Activated CD8-positive, alpha-beta memory T cell treated with anti-CD3 and anti-CD28 coated beads, Interleukin-2, amount 10 ng/mL, durations not matched to agents 7 days and 5 days (primary cell): Measurements from ENCODE around the gene BAIAP2. TPM values are rescaled to one million over a fixed set of nuclear protein-coding genes. Genes with fewer than 3 reads are reported as not detected.

Source experiments
- ATAC-seq: fragments of 150-1000 bp; cut with Tn5 transposase; one replicate; pipeline ENCODE4 v1.10.0; 2021; ENCODE audit warnings: moderate library complexity
- CTCF ChIA-PET: fragments of 350-600 bp; sonication (Branson Sonifier 250); formaldehyde crosslinking; loops from one replicate; lab custom pipeline; 2021; ENCODE audit warnings: antibody characterized with exemption; lab: Charles Lee
- DNase-seq: peaks from one replicate; pipeline ENCODE4 v3.0.0-alpha.2; 2020
- H3K27ac Mint-ChIP-seq: one replicate; pipeline ENCODE4 v1.8.0; 2021; ENCODE audit warnings: mild to moderate bottlenecking, mixed read lengths
- H3K27me3 Mint-ChIP-seq: one replicate; pipeline ENCODE4 v1.8.0; 2021; ENCODE audit warnings: mixed read lengths
- H3K36me3 Mint-ChIP-seq: one replicate; pipeline ENCODE4 v1.8.0; 2021; ENCODE audit warnings: mild to moderate bottlenecking, mixed read lengths
- H3K4me1 Mint-ChIP-seq: one replicate; pipeline ENCODE4 v1.8.0; 2021; ENCODE audit warnings: mixed read lengths
- H3K4me3 Mint-ChIP-seq: one replicate; pipeline ENCODE4 v1.8.0; 2021; ENCODE audit warnings: mild to moderate bottlenecking, moderate library complexity, mixed read lengths
- H3K9me3 Mint-ChIP-seq: one replicate; pipeline ENCODE4 v1.8.0; 2022; ENCODE audit warnings: low read depth, mixed read lengths
- total RNA-seq, 2 experiments: library from RNA; stranded (reverse); gene quantifications; one replicate each; pipeline ENCODE4 v1.2.3, GENCODE V29; 2021

BAIAP2 gene
- total RNA-seq, 2 experiments from 2014 or later = 4.8 to 7.0 TPM

GRCh38 chr17:81037798-81038733, 3.1 kb downstream of the BAIAP2 start:
- DNase-seq (no peak), ATAC-seq (no peak)
- CTCF ChIA-PET = interaction anchor here (1.3 to 3.4 kb wide), 3 partner anchors 14 to 65 kb away, joined by 3 to 15 read pairs (median 6); no protein-coding TSS in a partner anchor
- peaks cover 6% of the 10 kb centered on the region for H3K4me1 Mint-ChIP-seq
- peaks cover 32% of the 10 kb centered on the region for H3K27me3 Mint-ChIP-seq
- no peak overlapping the region for H3K27ac Mint-ChIP-seq
- no peaks in the 10 kb centered on the region for H3K36me3 Mint-ChIP-seq
- H3K9me3 Mint-ChIP-seq = no peaks in the 10 kb centered on the region
- no peak overlapping the region for H3K4me3 Mint-ChIP-seq

- Mint-ChIP-seq H3K27ac (no peak overlapping the region), H3K27me3 (peaks cover 22% of the 10 kb centered on the region), H3K4me1 (peaks cover 5% of the 10 kb centered on the region), H3K36me3 (no peaks in the 10 kb centered on the region), H3K9me3 (no peaks in the 10 kb centered on the region), H3K4me3 (no peak overlapping the region)
- CTCF ChIA-PET = interaction anchor here (1.3 to 3.4 kb wide), 2 partner anchors 59 to 64 kb away, joined by 3 to 15 read pairs; no protein-coding TSS in a partner anchor
- ATAC-seq = no peak
- DNase-seq = no peak
Observed at GRCh38 chr17:81039096-81039495, 4.1 kb downstream of the BAIAP2 start.

- no peak for DNase-seq
- Mint-ChIP-seq H3K27ac (no peak overlapping the region), H3K9me3 (no peaks in the 10 kb centered on the region), H3K4me1 (peaks cover 3% of the 10 kb centered on the region), H3K27me3 (peaks cover 20% of the 10 kb centered on the region), H3K36me3 (no peaks in the 10 kb centered on the region), H3K4me3 (no peak overlapping the region)
- CTCF ChIA-PET = interaction anchor here (1.2 to 1.3 kb wide), 2 partner anchors 58 to 62 kb away, joined by 3 to 5 read pairs; no protein-coding TSS in a partner anchor
- no peak for ATAC-seq
Observed at GRCh38 chr17:81039854-81040758, 5.2 kb downstream of the BAIAP2 start.

GRCh38 chr17:81040791-81041337, 5.9 kb downstream of the BAIAP2 start:
- DNase-seq (no peak), ATAC-seq (peak; percentile 32)
- H3K27me3 Mint-ChIP-seq = peaks cover 17% of the 10 kb centered on the region
- no peaks in the 10 kb centered on the region for H3K9me3 Mint-ChIP-seq
- H3K36me3 Mint-ChIP-seq = no peaks in the 10 kb centered on the region
- peaks cover under 1% of the 10 kb centered on the region for H3K4me1 Mint-ChIP-seq
- no peak overlapping the region for H3K4me3 Mint-ChIP-seq
- CTCF ChIA-PET = interaction anchor here (1.2 kb wide), 1 partner anchor 61 kb away, joined by 5 read pairs; no protein-coding TSS in a partner anchor
- no peak overlapping the region for H3K27ac Mint-ChIP-seq

- Mint-ChIP-seq H3K4me3 (no peak overlapping the region), H3K9me3 (no peaks in the 10 kb centered on the region), H3K27me3 (peaks cover under 1% of the 10 kb centered on the region), H3K27ac (no peak overlapping the region), H3K36me3 (no peaks in the 10 kb centered on the region), H3K4me1 (no peaks in the 10 kb centered on the region)
- DNase-seq = no peak
- ATAC-seq = no peak
- CTCF ChIA-PET = interaction anchor here (0.8 kb wide), 1 partner anchor 52 kb away, joined by 3 read pairs; no protein-coding TSS in a partner anchor
Observed at GRCh38 chr17:81042606-81043005, 7.7 kb downstream of the BAIAP2 start.

- Mint-ChIP-seq H3K27ac (no peak overlapping the region), H3K36me3 (no peaks in the 10 kb centered on the region), H3K4me3 (no peak overlapping the region), H3K9me3 (no peaks in the 10 kb centered on the region), H3K27me3 (no peaks in the 10 kb centered on the region), H3K4me1 (no peaks in the 10 kb centered on the region)
- CTCF ChIA-PET = no interaction called here
- ATAC-seq = no peak
- DNase-seq = no peak
Observed at GRCh38 chr17:81043319-81043724, 8.4 kb downstream of the BAIAP2 start.

GRCh38 chr17:81043725-81044427, 8.9 kb downstream of the BAIAP2 start:
- no peak for ATAC-seq
- Mint-ChIP-seq H3K36me3 (no peaks in the 10 kb centered on the region), H3K4me3 (no peak overlapping the region), H3K9me3 (no peaks in the 10 kb centered on the region), H3K27me3 (no peaks in the 10 kb centered on the region), H3K27ac (no peak overlapping the region), H3K4me1 (peaks cover 3% of the 10 kb centered on the region)
- CTCF ChIA-PET = interaction anchor here (1.5 kb wide), 1 partner anchor 58 kb away, joined by 4 read pairs; no protein-coding TSS in a partner anchor
- DNase-seq = no peak

- H3K36me3 Mint-ChIP-seq = no peaks in the 10 kb centered on the region
- H3K4me3 Mint-ChIP-seq = no peak overlapping the region
- H3K9me3 Mint-ChIP-seq = no peaks in the 10 kb centered on the region
- ATAC-seq (no peak), DNase-seq (no peak)
- peaks cover 8% of the 10 kb centered on the region for H3K4me1 Mint-ChIP-seq
- H3K27me3 Mint-ChIP-seq = no peaks in the 10 kb centered on the region
- H3K27ac Mint-ChIP-seq = no peak overlapping the region
- CTCF ChIA-PET = interaction anchor here (1.5 kb wide), 1 partner anchor 58 kb away, joined by 4 read pairs; no protein-coding TSS in a partner anchor
Observed at GRCh38 chr17:81044428-81044763, 9.4 kb downstream of the BAIAP2 start.

GRCh38 chr17:81044764-81045589, 10.0 kb downstream of the BAIAP2 start:
- no peak overlapping the region for H3K4me3 Mint-ChIP-seq
- H3K27me3 Mint-ChIP-seq = no peaks in the 10 kb centered on the region
- H3K4me1 Mint-ChIP-seq = peaks cover 12% of the 10 kb centered on the region
- no peaks in the 10 kb centered on the region for H3K36me3 Mint-ChIP-seq
- CTCF ChIA-PET = interaction anchor here (1.4 to 1.5 kb wide), 2 partner anchors 22 to 57 kb away, joined by 3 to 4 read pairs; no protein-coding TSS in a partner anchor
- no peak overlapping the region for H3K27ac Mint-ChIP-seq
- DNase-seq = no peak
- H3K9me3 Mint-ChIP-seq = no peaks in the 10 kb centered on the region
- no peak for ATAC-seq

- DNase-seq (no peak), ATAC-seq (no peak)
- Mint-ChIP-seq H3K27ac (no peak overlapping the region), H3K9me3 (no peaks in the 10 kb centered on the region), H3K4me1 (peaks cover 15% of the 10 kb centered on the region), H3K36me3 (no peaks in the 10 kb centered on the region), H3K27me3 (no peaks in the 10 kb centered on the region), H3K4me3 (no peak overlapping the region)
- CTCF ChIA-PET = interaction anchor here (1.4 kb wide), 1 partner anchor 22 kb away, joined by 3 read pairs; no protein-coding TSS in a partner anchor
Observed at GRCh38 chr17:81045590-81046095, 10.7 kb downstream of the BAIAP2 start.

GRCh38 chr17:81046132-81046769, 11.3 kb downstream of the BAIAP2 start:
- CTCF ChIA-PET = interaction anchor here (1.4 kb wide), 1 partner anchor 23 kb away, joined by 3 read pairs; no protein-coding TSS in a partner anchor
- ATAC-seq (no peak), DNase-seq (no peak)
- no peaks in the 10 kb centered on the region for H3K9me3 Mint-ChIP-seq
- H3K4me3 Mint-ChIP-seq = no peak overlapping the region
- H3K27me3 Mint-ChIP-seq = peaks cover 2% of the 10 kb centered on the region
- no peaks in the 10 kb centered on the region for H3K36me3 Mint-ChIP-seq
- peaks cover 15% of the 10 kb centered on the region for H3K4me1 Mint-ChIP-seq
- H3K27ac Mint-ChIP-seq = no peak overlapping the region
